ENCODE measurements around the gene RAB11FIP4. TPM values are rescaled to one million over a fixed set of nuclear protein-coding genes. Genes with fewer than 3 reads are reported as not detected.
"Not testable (repeated sequence)": the region's sequence is repeated elsewhere in the genome, so short reads cannot be mapped to it uniquely, and the experiment has no call there.

Gene RAB11FIP4, protein sequence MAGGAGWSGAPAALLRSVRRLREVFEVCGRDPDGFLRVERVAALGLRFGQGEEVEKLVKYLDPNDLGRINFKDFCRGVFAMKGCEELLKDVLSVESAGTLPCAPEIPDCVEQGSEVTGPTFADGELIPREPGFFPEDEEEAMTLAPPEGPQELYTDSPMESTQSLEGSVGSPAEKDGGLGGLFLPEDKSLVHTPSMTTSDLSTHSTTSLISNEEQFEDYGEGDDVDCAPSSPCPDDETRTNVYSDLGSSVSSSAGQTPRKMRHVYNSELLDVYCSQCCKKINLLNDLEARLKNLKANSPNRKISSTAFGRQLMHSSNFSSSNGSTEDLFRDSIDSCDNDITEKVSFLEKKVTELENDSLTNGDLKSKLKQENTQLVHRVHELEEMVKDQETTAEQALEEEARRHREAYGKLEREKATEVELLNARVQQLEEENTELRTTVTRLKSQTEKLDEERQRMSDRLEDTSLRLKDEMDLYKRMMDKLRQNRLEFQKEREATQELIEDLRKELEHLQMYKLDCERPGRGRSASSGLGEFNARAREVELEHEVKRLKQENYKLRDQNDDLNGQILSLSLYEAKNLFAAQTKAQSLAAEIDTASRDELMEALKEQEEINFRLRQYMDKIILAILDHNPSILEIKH
- total RNA-seq (32.5 TPM), polyA plus RNA-seq (ENCODE audit: insufficient read depth, low read depth, low replicate concordance) (10.0 TPM)
- long read RNA-seq, donor 1, partial matches to known transcripts, result 0 of 2 reads
- long read RNA-seq, donor 1, other reads (novel, unspliced or antisense), result 0 of 2 reads
- long read RNA-seq, donor 2, full-length matches to known transcripts, result 3 of 3 reads
- long read RNA-seq, donor 2, partial matches to known transcripts, result 0 of 3 reads
- long read RNA-seq, donor 2, other reads (novel, unspliced or antisense), result 0 of 3 reads
- long read RNA-seq, donor 3, partial matches to known transcripts, result 0 of 1 reads
- long read RNA-seq, donor 3, other reads (novel, unspliced or antisense), result 0 of 1 reads
- long read RNA-seq, donor 4, partial matches to known transcripts, result 0 of 3 reads
- long read RNA-seq, donor 4, other reads (novel, unspliced or antisense), result 0 of 3 reads
- long read RNA-seq, donor 5, result 0 reads
- long read RNA-seq, donor 6, result 0 reads
- long read RNA-seq, donor 7, transcript RAB11FIP4-201 (13 exons, 1,968 nt), result major isoform, 9 of 41 reads
- long read RNA-seq, donor 7, partial matches to known transcripts, result 19 of 41 reads
- long read RNA-seq, donor 7, other reads (novel, unspliced or antisense), result 13 of 41 reads
- long read RNA-seq, donor 8, partial matches to known transcripts, result 0 of 1 reads
- long read RNA-seq, donor 8, other reads (novel, unspliced or antisense), result 0 of 1 reads
- long read RNA-seq, donor 9, result 0 reads
- long read RNA-seq, donor 10, full-length matches to known transcripts, result 2 of 2 reads
- long read RNA-seq, donor 10, partial matches to known transcripts, result 0 of 2 reads
- long read RNA-seq, donor 10, other reads (novel, unspliced or antisense), result 0 of 2 reads

DNA sequence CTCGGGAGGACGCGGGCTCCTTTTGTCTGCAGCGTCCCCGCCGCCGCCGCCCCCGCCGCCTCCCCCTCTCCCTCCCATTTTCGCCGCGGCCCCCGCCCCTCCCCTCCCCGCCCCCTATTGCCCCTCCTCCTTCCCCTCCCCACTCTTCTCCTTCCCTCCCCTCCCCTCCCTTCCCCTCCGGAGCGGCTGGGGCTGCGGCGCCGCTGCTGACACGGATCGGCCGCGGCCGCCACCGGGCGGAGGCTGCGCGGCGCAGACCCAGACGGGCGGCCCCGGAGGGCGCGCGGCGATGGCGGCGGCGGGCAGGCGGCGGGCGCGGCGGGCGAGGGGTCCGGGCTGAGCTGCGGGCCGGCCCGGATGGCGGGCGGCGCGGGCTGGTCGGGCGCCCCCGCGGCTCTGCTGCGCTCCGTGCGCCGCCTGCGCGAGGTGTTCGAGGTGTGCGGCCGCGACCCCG lies at the start of gene RAB11FIP4:
RAB11FIP4 (plus strand) TSS at position 180 of the 454 bp plus-strand sequence; CDS start at position 358, 178 bp downstream.
- Histone ChIP-seq H3K27me3 (ENCODE audit: control insufficient read depth, insufficient read depth, low read length) (peaks cover 11% of the 10 kb centered on the region), H3K9ac (ENCODE audit: low read length in 3 of 3) (no peak within 1 kb of the TSS), H3K27ac (ENCODE audit: low read depth in 2 of 2, low read length in 2 of 2) (no peak within 1 kb of the TSS), H3K4me1 (ENCODE audit: control insufficient read depth in 2 of 3, insufficient read depth in 2 of 3, low read depth in 1 of 3, low read length in 3 of 3) (peaks cover 0 to 2% (median 0%) of the 10 kb centered on the region in 3 donors), H3K36me3 (ENCODE audit: control insufficient read depth in 2 of 3, insufficient read depth in 3 of 3, low read length in 3 of 3) (no peaks in the 10 kb centered on the region), H3K4me3 (ENCODE audit: low read length in 3 of 3) (no peak within 1 kb of the TSS), H3K9me3 (ENCODE audit: control insufficient read depth in 2 of 3, insufficient read depth in 1 of 3, low read length in 3 of 3) (no peaks in the 10 kb centered on the region)
- intact Hi-C loops (cut with DNase I), result no loop called here
- FAIRE-seq, result no peak
- peak in 2 of 5 donors; percentile 20 to 67 for DNase-seq
- TF ChIP-seq, protein P1, sequence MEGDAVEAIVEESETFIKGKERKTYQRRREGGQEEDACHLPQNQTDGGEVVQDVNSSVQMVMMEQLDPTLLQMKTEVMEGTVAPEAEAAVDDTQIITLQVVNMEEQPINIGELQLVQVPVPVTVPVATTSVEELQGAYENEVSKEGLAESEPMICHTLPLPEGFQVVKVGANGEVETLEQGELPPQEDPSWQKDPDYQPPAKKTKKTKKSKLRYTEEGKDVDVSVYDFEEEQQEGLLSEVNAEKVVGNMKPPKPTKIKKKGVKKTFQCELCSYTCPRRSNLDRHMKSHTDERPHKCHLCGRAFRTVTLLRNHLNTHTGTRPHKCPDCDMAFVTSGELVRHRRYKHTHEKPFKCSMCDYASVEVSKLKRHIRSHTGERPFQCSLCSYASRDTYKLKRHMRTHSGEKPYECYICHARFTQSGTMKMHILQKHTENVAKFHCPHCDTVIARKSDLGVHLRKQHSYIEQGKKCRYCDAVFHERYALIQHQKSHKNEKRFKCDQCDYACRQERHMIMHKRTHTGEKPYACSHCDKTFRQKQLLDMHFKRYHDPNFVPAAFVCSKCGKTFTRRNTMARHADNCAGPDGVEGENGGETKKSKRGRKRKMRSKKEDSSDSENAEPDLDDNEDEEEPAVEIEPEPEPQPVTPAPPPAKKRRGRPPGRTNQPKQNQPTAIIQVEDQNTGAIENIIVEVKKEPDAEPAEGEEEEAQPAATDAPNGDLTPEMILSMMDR (IDR thresholded peaks at IDR 0.05; ENCODE audit: borderline replicate concordance, extremely low read depth, insufficient read depth), result no peak

GRCh38 chr17:31345191-31345747 lies 46.2 kb upstream of the RAB11FIP4 start:
- peaks cover 0 to 11% (median 3%) of the 10 kb centered on the region in 3 donors for H3K36me3 ChIP-seq (ENCODE audit: control insufficient read depth in 2 of 3, insufficient read depth in 3 of 3, low read length in 3 of 3)
- H3K9me3 ChIP-seq (ENCODE audit: control insufficient read depth in 2 of 3, insufficient read depth in 1 of 3, low read length in 3 of 3); intact Hi-C loops (cut with DNase I); H3K4me1 ChIP-seq (ENCODE audit: control insufficient read depth in 2 of 3, insufficient read depth in 2 of 3, low read depth in 1 of 3, low read length in 3 of 3); DNase-seq; FAIRE-seq; H3K4me3 ChIP-seq (ENCODE audit: low read length in 3 of 3); H3K9ac ChIP-seq (ENCODE audit: low read length in 3 of 3); H3K27ac ChIP-seq (ENCODE audit: low read depth in 2 of 2, low read length in 2 of 2); H3K27me3 ChIP-seq (ENCODE audit: control insufficient read depth, insufficient read depth, low read length): not testable (repeated sequence)

DNA sequence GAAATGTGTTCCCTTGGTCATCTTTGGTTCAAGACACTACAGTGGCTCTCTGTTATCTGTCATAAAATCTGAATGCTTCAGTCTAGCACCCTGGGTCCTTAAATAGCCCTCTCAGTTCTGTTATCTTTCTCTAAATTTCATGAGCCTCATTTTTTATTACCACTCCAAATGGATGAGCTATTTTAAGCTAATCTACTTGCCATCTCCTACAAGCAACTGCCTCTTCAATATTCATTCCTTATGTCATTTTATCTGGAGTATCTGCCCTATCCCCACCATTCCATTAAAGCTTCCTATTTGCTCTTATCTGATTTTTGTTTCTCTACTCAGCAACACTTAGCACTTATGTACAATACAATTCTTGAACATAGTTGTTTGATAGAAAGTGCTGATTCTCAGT lies 42.0 kb upstream of the RAB11FIP4 start:
- DNase-seq (no peak), FAIRE-seq (no peak)
- H3K36me3 ChIP-seq (ENCODE audit: control insufficient read depth in 2 of 3, insufficient read depth in 3 of 3, low read length in 3 of 3), result peaks cover 0 to 20% (median 16%) of the 10 kb centered on the region in 3 donors
- H3K27me3 ChIP-seq (ENCODE audit: control insufficient read depth, insufficient read depth, low read length), result no peaks in the 10 kb centered on the region
- no peaks in the 10 kb centered on the region for H3K4me1 ChIP-seq (ENCODE audit: control insufficient read depth in 2 of 3, insufficient read depth in 2 of 3, low read depth in 1 of 3, low read length in 3 of 3)
- no peak overlapping the region for H3K4me3 ChIP-seq (ENCODE audit: low read length in 3 of 3)
- H3K27ac ChIP-seq (ENCODE audit: low read depth in 2 of 2, low read length in 2 of 2), result no peak overlapping the region
- H3K9me3 ChIP-seq (ENCODE audit: control insufficient read depth in 2 of 3, insufficient read depth in 1 of 3, low read length in 3 of 3), result no peaks in the 10 kb centered on the region
- intact Hi-C loops (cut with DNase I), result no loop called here
- no peak overlapping the region for H3K9ac ChIP-seq (ENCODE audit: low read length in 3 of 3)
- TF ChIP-seq, protein P1 (IDR thresholded peaks at IDR 0.05; ENCODE audit: borderline replicate concordance, extremely low read depth, insufficient read depth), result no peak

Data from kidney (tissue), 22 donors.